IMR-90 (cell line): ENCODE data around the gene CDC20B. TPM values are rescaled to one million over a fixed set of nuclear protein-coding genes. Genes with fewer than 3 reads are reported as not detected.

Source experiments
- ATAC-seq: fragments of 200-7000 bp; cut with Tn5 transposase; 2 replicates; pipeline ENCODE4 v1.9.1; 2020; ENCODE audit warnings: low read depth, mild to moderate bottlenecking, moderate library complexity
- BruUV-seq: library from RNA; stranded (reverse); fragments of 400-500 nt; replicated peaks from 2 replicates; lab custom pipeline; 2021; lab: Mats Ljungman, UMichigan
- CTCF ChIA-PET: fragments of 300-600 bp; formaldehyde crosslinking; extraction: SDS; loops from one replicate; lab custom pipeline; 2021; ENCODE audit warnings: antibody characterized with exemption; lab: Yijun Ruan, JAX
- POLR2A ChIA-PET: fragments of 300-600 bp; sonication (Branson Sonifier 250); formaldehyde crosslinking; loops from one replicate; lab custom pipeline; 2022; ENCODE audit warnings: antibody characterized with exemption; ENCODE audit not compliant: unreplicated experiment; lab: Charles Lee
- DNase-seq: peaks from one replicate; pipeline ENCODE4 v3.0.0; 2013
- H2AFZ ChIP-seq: replicated peaks from 2 replicates; pipeline ENCODE3; 2013; ENCODE audit warnings: low read length, mild to moderate bottlenecking; ENCODE audit not compliant: poor library complexity
- H2AK5ac ChIP-seq: 2 replicates; pipeline ENCODE4 v1.6.1; 2013; ENCODE audit warnings: low read depth, low read length, inconsistent platforms
- H2AK9ac ChIP-seq: replicated peaks from 2 replicates; pipeline ENCODE3; 2013; ENCODE audit warnings: mild to moderate bottlenecking, low read depth, low read length, moderate library complexity; ENCODE audit not compliant: poor library complexity
- H2BK120ac ChIP-seq: 2 replicates; pipeline ENCODE4 v1.6.1; 2013; ENCODE audit warnings: low read depth, low read length, inconsistent platforms
- H2BK15ac ChIP-seq: 3 replicates; pipeline ENCODE4 v1.6.1; 2013; ENCODE audit warnings: low read depth, low read length, inconsistent platforms
- H2BK20ac ChIP-seq: 2 replicates; pipeline ENCODE4 v1.6.1; 2013; ENCODE audit warnings: low read depth, mild to moderate bottlenecking, inconsistent platforms, low read length, moderate library complexity
- H2BK5ac ChIP-seq: 2 replicates; pipeline ENCODE4 v1.6.1; 2013; ENCODE audit warnings: mild to moderate bottlenecking, low read depth, low read length, inconsistent platforms; ENCODE audit not compliant: poor library complexity, severe bottlenecking
- H3K14ac ChIP-seq: replicated peaks from 2 replicates; pipeline ENCODE4 v1.6.1; 2013; ENCODE audit warnings: low read depth, low read length, inconsistent platforms
- H3K18ac ChIP-seq: 2 replicates; pipeline ENCODE4 v1.6.1; 2013; ENCODE audit warnings: low read depth, low read length, control low read depth
- H3K23ac ChIP-seq: 2 replicates; pipeline ENCODE4 v1.6.1; 2013; ENCODE audit warnings: low read depth, low read length, inconsistent platforms
- H3K27ac ChIP-seq: 2 replicates; pipeline ENCODE4 v1.5.1; 2013; ENCODE audit warnings: mild to moderate bottlenecking, control low read depth, low read length; ENCODE audit not compliant: insufficient read depth
- H3K27me3 ChIP-seq: 2 replicates; pipeline ENCODE4 v1.6.1; 2013; ENCODE audit warnings: low read length; ENCODE audit not compliant: control insufficient read depth, insufficient read depth
- H3K36me3 ChIP-seq: 2 replicates; pipeline ENCODE4 v1.6.1; 2013; ENCODE audit warnings: low read length, mixed read lengths; ENCODE audit not compliant: control insufficient read depth, insufficient read depth
- H3K4ac ChIP-seq: 2 replicates; pipeline ENCODE4 v1.6.1; 2013; ENCODE audit warnings: low read depth, low read length, inconsistent platforms
- H3K4me1 ChIP-seq: 2 replicates; pipeline ENCODE4 v1.6.1; 2013; ENCODE audit warnings: low read length, mixed read lengths; ENCODE audit not compliant: control insufficient read depth, insufficient read depth
- H3K4me2 ChIP-seq: 2 replicates; pipeline ENCODE4 v1.6.1; 2013; ENCODE audit warnings: low read depth, mild to moderate bottlenecking, control low read depth, low read length, moderate library complexity
- H3K4me3 ChIP-seq: 2 replicates; pipeline ENCODE4 v1.5.1; 2013; ENCODE audit warnings: low read depth, mild to moderate bottlenecking, control low read depth, low read length, moderate library complexity; ENCODE audit not compliant: insufficient read depth
- H3K56ac ChIP-seq: 2 replicates; pipeline ENCODE4 v1.6.1; 2013; ENCODE audit warnings: low read length, inconsistent platforms; ENCODE audit not compliant: insufficient read depth; ENCODE audit errors: extremely low read depth
- H3K79me1 ChIP-seq, 2 experiments: 2 replicates each; pipeline ENCODE4 v1.6.1; 2013; ENCODE audit warnings: low read length in 2 of 2, inconsistent platforms in 1 of 2, low read depth in 1 of 2
- H3K9ac ChIP-seq: 2 replicates; pipeline ENCODE4 v1.6.1; 2013; ENCODE audit warnings: low read depth, low read length, control low read depth
- H3K9me1 ChIP-seq: 2 replicates; pipeline ENCODE4 v1.6.1; 2013; ENCODE audit warnings: low read length, inconsistent platforms; ENCODE audit not compliant: insufficient read depth
- H3K9me3 ChIP-seq: 2 replicates; pipeline ENCODE4 v1.6.1; 2013; ENCODE audit warnings: low read length; ENCODE audit not compliant: control insufficient read depth, insufficient read depth
- H4K20me1 ChIP-seq: 2 replicates; pipeline ENCODE4 v1.6.1; 2013; ENCODE audit warnings: low read length, inconsistent platforms; ENCODE audit not compliant: insufficient read depth
- H4K5ac ChIP-seq: 2 replicates; pipeline ENCODE4 v1.6.1; 2013; ENCODE audit warnings: mild to moderate bottlenecking, low read depth, low read length, control low read depth
- H4K8ac ChIP-seq, 2 experiments: 2 replicates each; pipeline ENCODE4 v1.6.1; 2013; ENCODE audit warnings: low read depth in 2 of 2, low read length in 2 of 2, control low read depth in 1 of 2, inconsistent platforms in 1 of 2
- H4K91ac ChIP-seq: 2 replicates; pipeline ENCODE4 v1.6.1; 2013; ENCODE audit warnings: low read depth, low read length, inconsistent platforms; ENCODE audit not compliant: insufficient read depth
- BHLHE40 ChIP-seq: fragments of 150-350 bp; IDR thresholded peaks from 2 replicates; pipeline ENCODE4 v1.6.1; 2016; ENCODE audit warnings: mild to moderate bottlenecking, low read depth, low read length
- CHD1 ChIP-seq: IDR thresholded peaks from 2 replicates; pipeline ENCODE4 v1.6.1; 2012; ENCODE audit warnings: low read depth, low read length, improper control_type of control experiment
- CTCF ChIP-seq: conservative IDR thresholded peaks from 2 replicates; pipeline ENCODE4 v1.5.1; 2012; ENCODE audit warnings: mild to moderate bottlenecking, low read depth, low read length, improper control_type of control experiment
- MAFK ChIP-seq: IDR thresholded peaks from 2 replicates; pipeline ENCODE4 v1.6.1; 2012; ENCODE audit warnings: low read depth, low read length, improper control_type of control experiment
- MXI1 ChIP-seq: IDR thresholded peaks from 2 replicates; pipeline ENCODE4 v1.6.1; 2012; ENCODE audit warnings: low read depth, mild to moderate bottlenecking, low read length, moderate library complexity, borderline replicate concordance
- NFE2L2 ChIP-seq: fragments of 150-350 bp; IDR thresholded peaks from 2 replicates; pipeline ENCODE4 v1.6.1; 2016; ENCODE audit warnings: low read depth, mild to moderate bottlenecking, low read length
- POLR2A ChIP-seq: IDR thresholded peaks from 2 replicates; pipeline ENCODE4 v1.6.1; 2012; ENCODE audit warnings: mild to moderate bottlenecking, low read depth, low read length
- RAD21 ChIP-seq: IDR thresholded peaks from 2 replicates; pipeline ENCODE4 v1.6.1; 2012; ENCODE audit warnings: low read length, improper control_type of control experiment
- RCOR1 ChIP-seq: IDR thresholded peaks from 2 replicates; pipeline ENCODE4 v1.6.1; 2012; ENCODE audit warnings: mild to moderate bottlenecking, low read length, improper control_type of control experiment; ENCODE audit not compliant: insufficient replicate concordance
- RFX5 ChIP-seq: IDR thresholded peaks from 2 replicates; pipeline ENCODE4 v1.8.0; 2012; ENCODE audit warnings: low read depth, mild to moderate bottlenecking, low read length, moderate library complexity
- USF2 ChIP-seq: fragments of 150-350 bp; IDR thresholded peaks from 2 replicates; pipeline ENCODE4 v1.6.1; 2017; ENCODE audit warnings: mild to moderate bottlenecking, antibody characterized with exemption, low read length, low read depth
- WGBS, 2 experiments: methylation state at CpG; one replicate each; pipeline versions ENCODE4 v1.1.5 to v1.1.7; 2013; ENCODE audit warnings: missing lambda C conversion rate in 2 of 2; ENCODE audit not compliant: insufficient read length in 1 of 2; ENCODE audit errors: extremely low coverage in 2 of 2; 5-methylcytosine and 5-hydroxymethylcytosine counted together
- dilution Hi-C: fragments of 300-500 bp; cut with HindIII; formaldehyde crosslinking; loops from one replicate; pipeline ENCODE4 v1.14.3; 2018; ENCODE audit warnings: low sequenced_read_pairs; ENCODE audit not compliant: unreplicated experiment
- in situ Hi-C: fragments of 300-500 bp; cut with MboI; formaldehyde crosslinking; loops from 3 replicates; pipeline ENCODE4 v1.14.3; 2019; ENCODE audit warnings: low sequenced_read_pairs, inconsistent platforms, mixed read lengths
- intact Hi-C: fragments of 100-400 bp; cut with micrococcal nuclease; formaldehyde crosslinking; loops from 2 replicates; pipeline ENCODE4 v1.10.0; 2022
- polyA plus RNA-seq, 3 experiments: library from polyadenylated mRNA; depleted of rRNA; stranded (reverse); fragments of >200 nt; gene quantifications; 2 replicates each; pipeline ENCODE4 v1.2.3, GENCODE V29; 2012; ENCODE audit warnings: low replicate concordance in 1 of 3
- total RNA-seq: library from RNA; depleted of rRNA; stranded (reverse); fragments of >200 nt; gene quantifications from 2 replicates; pipeline ENCODE4 v1.2.3, GENCODE V29; 2012
- TF ChIP-seq, protein P1 (sequence below): fragments of 150-350 bp; IDR thresholded peaks from 2 replicates; pipeline ENCODE4 v1.6.1; 2016; ENCODE audit warnings: low read depth, mild to moderate bottlenecking, low read length, moderate library complexity, borderline replicate concordance

The CDC20B gene
- total and polyA plus RNA-seq, 2 of the 4 experiments (the other 2 are of a cell fraction), result not detected

GRCh38 chr5:55160493-55161209 lies 12.3 kb downstream of the CDC20B start:
- TF ChIP-seq CTCF (no peak), BHLHE40 (peak; percentile 26; the same call in 1 of the 2 replicates), CHD1 (no peak), RCOR1 (no peak), MAFK (no peak), POLR2A (peak; percentile 97), USF2 (no peak), RFX5 (no peak), NFE2L2 (no peak), MXI1 (peak; percentile 57; the same call in 1 of the 2 replicates), RAD21 (no peak)
- TF ChIP-seq, protein P1, sequence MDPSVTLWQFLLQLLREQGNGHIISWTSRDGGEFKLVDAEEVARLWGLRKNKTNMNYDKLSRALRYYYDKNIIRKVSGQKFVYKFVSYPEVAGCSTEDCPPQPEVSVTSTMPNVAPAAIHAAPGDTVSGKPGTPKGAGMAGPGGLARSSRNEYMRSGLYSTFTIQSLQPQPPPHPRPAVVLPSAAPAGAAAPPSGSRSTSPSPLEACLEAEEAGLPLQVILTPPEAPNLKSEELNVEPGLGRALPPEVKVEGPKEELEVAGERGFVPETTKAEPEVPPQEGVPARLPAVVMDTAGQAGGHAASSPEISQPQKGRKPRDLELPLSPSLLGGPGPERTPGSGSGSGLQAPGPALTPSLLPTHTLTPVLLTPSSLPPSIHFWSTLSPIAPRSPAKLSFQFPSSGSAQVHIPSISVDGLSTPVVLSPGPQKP, result no peak
- ATAC-seq, result peak; percentile 80
- Histone ChIP-seq H2BK20ac (no peak overlapping the region), H3K18ac (peak overlapping the region; percentile 65), H4K91ac (peak overlapping the region; percentile 92), H3K9me1 (peaks cover 3% of the 10 kb centered on the region; the same call in 1 of the 2 replicates), H3K23ac (peak overlapping the region; percentile 91; the same call in 1 of the 2 replicates), H3K4me1 (peaks cover 4% of the 10 kb centered on the region), H3K27ac (peak overlapping the region; percentile 76), H3K4ac (peak overlapping the region; percentile 93; the same call in 1 of the 2 replicates), H2AK5ac (no peak overlapping the region), H4K8ac (peak overlapping the region; percentile 45 to 97; a peak in 3 of 4 replicates), H2BK120ac (peak overlapping the region; percentile 83; the same call in 1 of the 2 replicates), H3K9ac (peak overlapping the region; percentile 97), H3K79me1 (peaks cover 8 to 38% of the 10 kb centered on the region in 2 experiments; a peak in 2 of 4 replicates), H3K9me3 (no peaks in the 10 kb centered on the region), H2AFZ (no peak overlapping the region), H3K36me3 (peaks cover 13% of the 10 kb centered on the region), H2BK15ac (no peak overlapping the region), H4K20me1 (peaks cover 35% of the 10 kb centered on the region; the same call in 1 of the 2 replicates), H3K56ac (peak overlapping the region; percentile 99), H2BK5ac (peak overlapping the region; percentile 99), H3K4me2 (peak overlapping the region; percentile 94), H3K14ac (peak overlapping the region; percentile 95), H3K27me3 (no peaks in the 10 kb centered on the region), H4K5ac (peak overlapping the region; percentile 51; the same call in 1 of the 2 replicates), H2AK9ac (no peak overlapping the region), H3K4me3 (peak overlapping the region; percentile 66)
- ChIA-PET POLR2A (interaction anchor here (0.9 kb wide), 1 partner anchor 250 kb away, joined by 4 read pairs; no protein-coding TSS in a partner anchor), CTCF (interaction anchor here (0.7 to 1.6 kb wide), 13 partner anchors 11 to 644 kb away, joined by 3 to 23 read pairs (median 4); no protein-coding TSS in a partner anchor)
- whole genome bisulfite sequencing, 2 experiments, result no CpG with 5 or more reads among the region's 9 CpGs
- in situ Hi-C loops, result loop anchor here (25.0 kb wide), 1 partner anchor 423 kb away; no protein-coding TSS in a partner anchor
- dilution Hi-C loops, result no loop called here
- TSS peak; percentile 24 for BruUV-seq
- DNase-seq, result peak; percentile 98
- intact Hi-C loops, result loop anchor here (1.0 kb wide), 1 partner anchor 254 kb away; no protein-coding TSS in a partner anchor
